Activated T-cell treated with anti-CD3 and anti-CD28 coated beads, Interleukin-2, amount 50 U/mL, for 72 hours (primary cell): ENCODE data around the gene ZNF836. TPM values are rescaled to one million over a fixed set of nuclear protein-coding genes. Genes with fewer than 3 reads are reported as not detected.

Source experiments
- ATAC-seq, 2 donors: fragments of 150-1000 bp; cut with Tn5 transposase; replicated peaks in 1 of 2; 2 replicates each; pipeline ENCODE4 v1.10.0; 2021; ENCODE audit warnings: moderate library complexity in 2 of 2, mild to moderate bottlenecking in 1 of 2
- DNase-seq, 2 donors: peaks; one replicate each; pipeline ENCODE4 v3.0.0; 2021 to 2022; ENCODE audit warnings: mixed read lengths in 1 of 2
- H3K27ac Mint-ChIP-seq: one replicate; pipeline ENCODE4 v1.8.0; 2022; ENCODE audit warnings: mild to moderate bottlenecking, moderate library complexity, mixed read lengths
- H3K27me3 Mint-ChIP-seq: one replicate; pipeline ENCODE4 v1.8.0; 2022; ENCODE audit warnings: low read depth, mixed read lengths
- H3K36me3 Mint-ChIP-seq, 2 donors: one replicate each; pipeline ENCODE4 v1.8.0; 2022; ENCODE audit warnings: mixed read lengths in 2 of 2, mild to moderate bottlenecking in 1 of 2; ENCODE audit not compliant: insufficient read depth in 2 of 2
- H3K4me1 Mint-ChIP-seq: one replicate; pipeline ENCODE4 v1.8.0; 2022; ENCODE audit warnings: low read depth, mixed read lengths
- H3K4me3 Mint-ChIP-seq, 2 donors: one replicate each; pipeline ENCODE4 v1.8.0; 2022; ENCODE audit warnings: mild to moderate bottlenecking in 2 of 2, mixed read lengths in 2 of 2, moderate library complexity in 2 of 2
- H3K9me3 Mint-ChIP-seq, 2 donors: one replicate each; pipeline ENCODE4 v1.8.0; 2022; ENCODE audit warnings: mixed read lengths in 2 of 2
- total RNA-seq, 2 donors: library from RNA; stranded (reverse); gene quantifications; one replicate each; pipeline ENCODE4 v1.2.3, GENCODE V29; 2022

ZNF836 gene
- total RNA-seq, 2 donors from 2014 or later, result 15.3 to 18.2 TPM

GRCh38 chr19:52198678-52199077, 27.3 kb upstream of the ZNF836 start:
- ATAC-seq, result peak in 1 of 2 donors; percentile 35

GRCh38 chr19:52197964-52198363, 26.5 kb upstream of the ZNF836 start:
- no peaks in the 10 kb centered on the region for H3K9me3 Mint-ChIP-seq
- peaks cover 25% of the 10 kb centered on the region for H3K4me1 Mint-ChIP-seq
- peak overlapping the region; percentile 67 for H3K27ac Mint-ChIP-seq
- DNase-seq, result no peak
- H3K36me3 Mint-ChIP-seq, result peaks cover 3 to 14% of the 10 kb centered on the region in 2 donors
- no peak for ATAC-seq
- H3K27me3 Mint-ChIP-seq, result no peaks in the 10 kb centered on the region
- H3K4me3 Mint-ChIP-seq, result no peak overlapping the region

More at GRCh38 chr19:52198678-52199077, 27.3 kb upstream of the ZNF836 start:
- no peak for DNase-seq
- Mint-ChIP-seq H3K4me1 (peaks cover 23% of the 10 kb centered on the region), H3K9me3 (no peaks in the 10 kb centered on the region), H3K27ac (no peak overlapping the region), H3K27me3 (no peaks in the 10 kb centered on the region), H3K36me3 (peaks cover 2 to 13% of the 10 kb centered on the region in 2 donors), H3K4me3 (no peak overlapping the region)

- ATAC-seq, result no peak
- no peak overlapping the region for H3K4me3 Mint-ChIP-seq
- H3K36me3 Mint-ChIP-seq, result peaks cover 4 to 14% of the 10 kb centered on the region in 2 donors
- no peak for DNase-seq
- H3K27ac Mint-ChIP-seq, result peak overlapping the region; percentile 35
- no peaks in the 10 kb centered on the region for H3K27me3 Mint-ChIP-seq
- H3K4me1 Mint-ChIP-seq, result peaks cover 41% of the 10 kb centered on the region
- no peaks in the 10 kb centered on the region for H3K9me3 Mint-ChIP-seq
Observed at GRCh38 chr19:52196256-52196967, 25.0 kb upstream of the ZNF836 start.

GRCh38 chr19:52191951-52192350, 20.5 kb upstream of the ZNF836 start:
- peaks cover 38% of the 10 kb centered on the region for H3K4me1 Mint-ChIP-seq
- peak overlapping the region; percentile 43 for H3K27ac Mint-ChIP-seq
- H3K27me3 Mint-ChIP-seq, result no peaks in the 10 kb centered on the region
- no peaks in the 10 kb centered on the region for H3K9me3 Mint-ChIP-seq
- H3K36me3 Mint-ChIP-seq, result peaks cover 3 to 12% of the 10 kb centered on the region in 2 donors
- no peak for ATAC-seq
- no peak for DNase-seq
- peak overlapping the region; percentile 83 to 100 for H3K4me3 Mint-ChIP-seq

GRCh38 chr19:52191389-52191788, 20.0 kb upstream of the ZNF836 start:
- H3K27ac Mint-ChIP-seq, result peak overlapping the region; percentile 96
- no peaks in the 10 kb centered on the region for H3K9me3 Mint-ChIP-seq
- no peak for DNase-seq
- no peaks in the 10 kb centered on the region for H3K27me3 Mint-ChIP-seq
- peaks cover 38% of the 10 kb centered on the region for H3K4me1 Mint-ChIP-seq
- peak overlapping the region; percentile 83 to 100 for H3K4me3 Mint-ChIP-seq
- peaks cover 3 to 12% of the 10 kb centered on the region in 2 donors for H3K36me3 Mint-ChIP-seq
- ATAC-seq, result no peak

- DNase-seq, result no peak
- Mint-ChIP-seq H3K9me3 (no peaks in the 10 kb centered on the region), H3K27ac (peak overlapping the region; percentile 96), H3K36me3 (peaks cover 3 to 12% of the 10 kb centered on the region in 2 donors), H3K4me3 (peak overlapping the region; percentile 83 to 100), H3K4me1 (peaks cover 38% of the 10 kb centered on the region), H3K27me3 (no peaks in the 10 kb centered on the region)
- no peak for ATAC-seq
Observed at GRCh38 chr19:52190487-52191293, 19.3 kb upstream of the ZNF836 start.

- Mint-ChIP-seq H3K27me3 (no peaks in the 10 kb centered on the region), H3K27ac (peak within 1 kb of the TSS; percentile 96), H3K9me3 (no peaks in the 10 kb centered on the region), H3K4me1 (peaks cover 38% of the 10 kb centered on the region), H3K36me3 (peaks cover 3 to 12% of the 10 kb centered on the region in 2 donors), H3K4me3 (peak within 1 kb of the TSS; percentile 83 to 100)
- ATAC-seq (peak; percentile 92 to 93), DNase-seq (peak; percentile 97 to 99)
Observed at GRCh38 chr19:52189735-52190486, 18.5 kb upstream of the ZNF836 start, which contains the start of gene PPP2R1A. Gene PPP2R1A (plus strand): TSS chr19:52190052. CDS start chr19:52190097, 45 bp downstream.

GRCh38 chr19:52188822-52189734, 17.7 kb upstream of the ZNF836 start:
- H3K36me3 Mint-ChIP-seq, result peaks cover 3 to 12% of the 10 kb centered on the region in 2 donors

GRCh38 chr19:52187407-52187806, 16.0 kb upstream of the ZNF836 start:
- DNase-seq, result no peak
- Mint-ChIP-seq H3K27ac (peak overlapping the region; percentile 56), H3K4me3 (no peak overlapping the region), H3K4me1 (peaks cover 21% of the 10 kb centered on the region), H3K27me3 (no peaks in the 10 kb centered on the region), H3K9me3 (no peaks in the 10 kb centered on the region), H3K36me3 (peaks cover 0 to 8% of the 10 kb centered on the region in 2 donors)
- no peak for ATAC-seq

More at GRCh38 chr19:52188822-52189734, 17.7 kb upstream of the ZNF836 start:
- Mint-ChIP-seq H3K27ac (peak overlapping the region; percentile 96), H3K27me3 (no peaks in the 10 kb centered on the region), H3K4me1 (peaks cover 35% of the 10 kb centered on the region), H3K9me3 (no peaks in the 10 kb centered on the region), H3K4me3 (peak overlapping the region; percentile 83 to 100)
- ATAC-seq (peak in 1 of 2 donors; percentile 0), DNase-seq (peak in 1 of 2 donors; percentile 6)

GRCh38 chr19:52176574-52176973, 5.2 kb upstream of the ZNF836 start:
- DNase-seq, result no peak
- Mint-ChIP-seq H3K9me3 (peaks cover 1 to 3% of the 10 kb centered on the region in 2 donors), H3K4me3 (no peak overlapping the region), H3K36me3 (peaks cover 2 to 4% of the 10 kb centered on the region in 2 donors), H3K27ac (no peak overlapping the region), H3K4me1 (peaks cover 11% of the 10 kb centered on the region), H3K27me3 (no peaks in the 10 kb centered on the region)
- no peak for ATAC-seq

GRCh38 chr19:52172347-52172746, 926 bp upstream of the ZNF836 start:
- H3K27me3 Mint-ChIP-seq, result no peaks in the 10 kb centered on the region
- H3K9me3 Mint-ChIP-seq, result peaks cover 5 to 8% of the 10 kb centered on the region in 2 donors
- ATAC-seq (no peak), DNase-seq (no peak)
- no peak overlapping the region for H3K27ac Mint-ChIP-seq
- H3K4me1 Mint-ChIP-seq, result peaks cover 34% of the 10 kb centered on the region
- peak overlapping the region; percentile 84 to 99 for H3K4me3 Mint-ChIP-seq
- peaks cover 20 to 34% of the 10 kb centered on the region in 2 donors for H3K36me3 Mint-ChIP-seq

- H3K9me3 Mint-ChIP-seq, result peaks cover 5 to 8% of the 10 kb centered on the region in 2 donors
- ATAC-seq (peak; percentile 31 to 35), DNase-seq (peak; percentile 10 to 14)
- no peaks in the 10 kb centered on the region for H3K27me3 Mint-ChIP-seq
- peaks cover 21 to 38% of the 10 kb centered on the region in 2 donors for H3K36me3 Mint-ChIP-seq
- H3K4me3 Mint-ChIP-seq, result peak overlapping the region; percentile 84 to 99
- H3K4me1 Mint-ChIP-seq, result peaks cover 34% of the 10 kb centered on the region
- H3K27ac Mint-ChIP-seq, result peak overlapping the region; percentile 96
Observed at GRCh38 chr19:52170863-52171320, 529 bp downstream of the ZNF836 start.
